ENCODE data around the gene PKD1L1. TPM values are rescaled to one million over a fixed set of nuclear protein-coding genes. Genes with fewer than 3 reads are reported as not detected.

Gene PKD1L1
- total and polyA plus RNA-seq, 12 donors: 0.11 to 1.0 (median 0.17) TPM; not detected in 1

DNA sequence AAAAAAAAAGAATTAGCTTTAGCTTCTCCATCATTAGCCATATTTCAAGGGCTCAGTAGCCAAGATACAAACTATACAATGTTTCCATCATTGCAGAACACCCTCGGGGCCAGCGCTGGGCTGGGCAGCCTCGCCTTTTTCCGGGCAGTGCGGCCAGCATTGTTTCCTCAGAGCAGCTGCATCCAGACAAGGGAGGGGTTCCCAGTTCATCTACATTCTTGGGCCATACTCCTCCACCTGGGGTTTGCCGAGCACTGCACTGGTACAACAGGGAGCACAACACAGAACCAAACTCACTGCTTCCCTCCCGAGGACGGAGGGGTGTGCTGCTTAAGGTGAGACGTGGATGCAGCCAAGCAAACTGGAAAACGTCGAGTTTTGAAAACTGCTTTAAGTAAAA lies 2.4 kb upstream of the PKD1L1 start:
- no peak overlapping the region for H3K27ac ChIP-seq
- H3K36me3 ChIP-seq (replicated peaks in 1 of 2): peaks cover 0 to 10% of the 10 kb centered on the region in 2 donors
- TF ChIP-seq, protein P1, sequence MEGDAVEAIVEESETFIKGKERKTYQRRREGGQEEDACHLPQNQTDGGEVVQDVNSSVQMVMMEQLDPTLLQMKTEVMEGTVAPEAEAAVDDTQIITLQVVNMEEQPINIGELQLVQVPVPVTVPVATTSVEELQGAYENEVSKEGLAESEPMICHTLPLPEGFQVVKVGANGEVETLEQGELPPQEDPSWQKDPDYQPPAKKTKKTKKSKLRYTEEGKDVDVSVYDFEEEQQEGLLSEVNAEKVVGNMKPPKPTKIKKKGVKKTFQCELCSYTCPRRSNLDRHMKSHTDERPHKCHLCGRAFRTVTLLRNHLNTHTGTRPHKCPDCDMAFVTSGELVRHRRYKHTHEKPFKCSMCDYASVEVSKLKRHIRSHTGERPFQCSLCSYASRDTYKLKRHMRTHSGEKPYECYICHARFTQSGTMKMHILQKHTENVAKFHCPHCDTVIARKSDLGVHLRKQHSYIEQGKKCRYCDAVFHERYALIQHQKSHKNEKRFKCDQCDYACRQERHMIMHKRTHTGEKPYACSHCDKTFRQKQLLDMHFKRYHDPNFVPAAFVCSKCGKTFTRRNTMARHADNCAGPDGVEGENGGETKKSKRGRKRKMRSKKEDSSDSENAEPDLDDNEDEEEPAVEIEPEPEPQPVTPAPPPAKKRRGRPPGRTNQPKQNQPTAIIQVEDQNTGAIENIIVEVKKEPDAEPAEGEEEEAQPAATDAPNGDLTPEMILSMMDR (IDR thresholded peaks at IDR 0.05): no peak
- TF ChIP-seq POLR2A (IDR thresholded peaks at IDR 0.05): no peak
- no peaks in the 10 kb centered on the region for H3K27me3 ChIP-seq
- DNase-seq: no peak
- H3K9me3 ChIP-seq (replicated peaks in 1 of 3): no peaks in the 10 kb centered on the region
- H3K4me1 ChIP-seq (replicated peaks in 1 of 2): no peaks in the 10 kb centered on the region
- intact Hi-C loops (cut with DNase I): no loop called here
- H3K4me3 ChIP-seq: no peak overlapping the region
- 74 to 84% (median 76%) methylated on average over 11 of the region's 11 CpGs for WGBS, 4 donors

DNA sequence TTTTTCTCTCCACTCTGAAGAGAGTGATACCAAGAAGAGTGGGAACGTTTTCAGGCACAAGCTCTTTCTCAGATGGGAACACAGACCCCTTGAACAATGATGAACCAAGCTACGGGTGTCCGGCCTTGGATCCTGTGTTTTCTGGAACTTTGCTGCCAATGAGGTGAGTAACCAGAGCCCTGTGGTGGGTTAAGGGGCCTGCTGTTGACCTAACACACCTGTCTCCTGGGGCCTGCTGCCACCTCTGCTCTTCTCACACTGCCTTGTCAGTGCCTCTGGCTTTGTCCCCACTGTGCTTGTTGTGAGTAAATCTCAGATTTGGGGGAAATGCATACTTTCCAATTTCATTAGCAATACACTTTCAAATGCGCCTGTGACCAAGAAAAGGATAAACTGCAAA lies 1.4 kb upstream of the PKD1L1 start:
- Histone ChIP-seq H3K27me3 (no peaks in the 10 kb centered on the region), H3K4me1 (replicated peaks in 1 of 2) (no peaks in the 10 kb centered on the region), H3K27ac (no peak overlapping the region), H3K4me3 (no peak overlapping the region), H3K9me3 (replicated peaks in 1 of 3) (no peaks in the 10 kb centered on the region), H3K36me3 (replicated peaks in 1 of 2) (peaks cover 0 to 4% of the 10 kb centered on the region in 2 donors)
- WGBS, 4 donors: 73 to 85% (median 83%) methylated on average over 4 of the region's 4 CpGs
- no peak for DNase-seq
- intact Hi-C loops (cut with DNase I): loop anchor here (5.0 to 10.0 kb wide), 3 partner anchors 155 to 203 kb away; no protein-coding TSS in a partner anchor
- TF ChIP-seq, protein P1 (IDR thresholded peaks at IDR 0.05): no peak
- no peak for TF ChIP-seq POLR2A (IDR thresholded peaks at IDR 0.05)

DNA sequence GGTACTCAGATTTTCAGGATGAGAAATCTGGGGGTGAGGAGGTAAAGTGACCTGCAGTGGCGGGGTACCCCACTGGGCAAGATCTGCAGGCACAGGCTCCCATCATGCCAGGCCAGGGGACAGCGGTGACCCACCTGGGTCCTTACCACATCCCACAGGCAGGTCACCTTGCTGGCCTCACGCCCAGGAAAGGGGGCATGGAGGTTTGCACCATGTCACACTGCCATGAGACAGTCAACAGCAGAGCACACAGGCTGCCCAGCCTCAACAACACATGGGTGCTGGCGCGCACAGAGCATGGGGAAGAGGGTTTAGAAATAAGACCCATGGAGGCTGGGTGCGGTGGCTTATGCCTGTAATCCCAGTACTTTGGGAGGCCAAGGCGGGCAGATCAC lies 914 bp downstream of the PKD1L1 start:
- no peak for TF ChIP-seq POLR2A (IDR thresholded peaks at IDR 0.05)
- TF ChIP-seq, protein P1 (IDR thresholded peaks at IDR 0.05): no peak

DNA sequence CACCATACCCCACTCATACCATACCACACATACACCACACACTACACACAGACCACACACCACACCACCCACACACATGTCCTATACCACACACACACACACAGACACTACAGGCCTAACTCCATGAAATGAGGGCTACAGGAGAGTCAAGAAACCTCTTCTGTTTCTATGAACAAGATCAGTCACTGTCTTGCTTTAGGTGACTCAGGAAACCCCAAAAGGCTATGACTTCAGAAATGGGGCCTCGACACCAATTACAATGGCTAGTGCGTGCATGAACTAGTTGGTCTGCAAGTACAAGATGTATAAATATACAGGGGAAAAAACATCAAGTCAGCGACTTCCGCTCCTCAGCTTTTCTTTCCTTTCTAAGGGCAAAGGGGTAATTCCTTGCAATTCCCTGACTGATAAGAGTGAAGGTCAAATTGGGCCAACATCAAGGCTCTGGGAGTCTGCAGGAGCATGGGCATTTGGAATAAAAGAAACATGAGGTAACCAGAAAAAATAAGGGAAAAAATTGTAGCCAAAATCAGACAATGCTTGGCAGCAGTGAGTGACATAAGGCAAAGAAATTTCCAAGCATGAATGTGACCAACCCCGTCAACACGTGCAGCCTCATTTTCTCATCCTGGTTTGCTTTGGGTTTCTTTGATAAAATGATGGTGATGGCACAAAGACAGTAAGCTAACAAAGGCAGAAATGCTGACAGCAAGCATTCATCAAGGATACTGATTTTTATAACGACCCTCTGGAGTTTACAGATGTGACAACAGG lies 1.5 kb downstream of the PKD1L1 start:
- Histone ChIP-seq H3K4me3 (no peak overlapping the region), H3K9me3 (replicated peaks in 1 of 3) (no peaks in the 10 kb centered on the region), H3K27me3 (no peaks in the 10 kb centered on the region), H3K36me3 (replicated peaks in 1 of 2) (no peaks in the 10 kb centered on the region), H3K27ac (no peak overlapping the region), H3K4me1 (replicated peaks in 1 of 2) (peaks cover 1 to 3% of the 10 kb centered on the region in 2 donors)
- DNase-seq: no peak
- 54 to 65% (median 61%) methylated on average over 7 of the region's 7 CpGs for WGBS, 4 donors
- intact Hi-C loops (cut with DNase I): loop anchor here (5.0 to 10.0 kb wide), 3 partner anchors 158 to 206 kb away; no protein-coding TSS in a partner anchor
- TF ChIP-seq POLR2A (IDR thresholded peaks at IDR 0.05): no peak
- TF ChIP-seq, protein P1 (IDR thresholded peaks at IDR 0.05): no peak

More for the DNA sequence above, 914 bp downstream of the PKD1L1 start:
- no peaks in the 10 kb centered on the region for H3K36me3 ChIP-seq (replicated peaks in 1 of 2)
- 96 to 97% (median 97%) methylated on average over 7 of the region's 7 CpGs for WGBS, 4 donors
- H3K27me3 ChIP-seq: no peaks in the 10 kb centered on the region
- DNase-seq: no peak
- H3K4me1 ChIP-seq (replicated peaks in 1 of 2): no peaks in the 10 kb centered on the region
- H3K9me3 ChIP-seq (replicated peaks in 1 of 3): no peaks in the 10 kb centered on the region
- H3K4me3 ChIP-seq: no peak overlapping the region
- H3K27ac ChIP-seq: no peak overlapping the region
- intact Hi-C loops (cut with DNase I): loop anchor here (5.0 to 10.0 kb wide), 3 partner anchors 157 to 205 kb away; no protein-coding TSS in a partner anchor

All from adrenal gland (tissue), 12 donors.